WI38 (cell line): ENCODE measurements around the gene TTLL11.
"Not testable (repeated sequence)": the region's sequence is repeated elsewhere in the genome, so short reads cannot be mapped to it uniquely, and the experiment has no call there.

ENCODE experiments used
- H3K4me3 ChIP-seq: 2 replicates; pipeline ENCODE4 v1.5.1; 2011; ENCODE audit warnings: low read depth, mild to moderate bottlenecking, control low read depth, low read length
- CTCF ChIP-seq: IDR thresholded peaks from 2 replicates; pipeline ENCODE4 v1.5.1; 2012; ENCODE audit warnings: low read depth, mild to moderate bottlenecking, control low read depth, low read length

TTLL11 gene

GRCh38 chr9:122119721-122120120 lies 26.6 kb upstream of the TTLL11 start:
- TF ChIP-seq CTCF: no peak
- no peak overlapping the region for H3K4me3 ChIP-seq

GRCh38 chr9:122119166-122119521 lies 26.0 kb upstream of the TTLL11 start:
- TF ChIP-seq CTCF: no peak
- H3K4me3 ChIP-seq: no peak overlapping the region

- TF ChIP-seq CTCF: no peak
- no peak overlapping the region for H3K4me3 ChIP-seq
Measured at GRCh38 chr9:122118343-122119165, 25.4 kb upstream of the TTLL11 start.

DNA sequence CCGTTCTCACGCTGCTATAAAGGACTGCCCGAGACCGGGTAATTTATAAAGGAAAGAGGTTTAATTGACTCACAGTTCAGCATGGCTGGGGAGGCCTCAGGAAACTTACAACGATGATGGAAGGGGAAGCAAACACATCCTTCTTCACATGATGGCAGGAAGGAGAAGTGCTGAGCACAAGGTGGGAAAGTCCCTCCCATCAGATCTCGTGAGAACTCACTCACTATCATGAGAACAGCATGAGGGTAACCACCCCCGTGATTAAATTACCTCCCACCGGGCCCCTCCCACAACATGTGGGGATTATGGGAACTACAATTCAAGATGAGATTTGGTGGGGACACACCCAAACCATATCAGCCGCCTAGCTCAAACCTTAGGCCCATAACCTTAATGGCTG lies 24.1 kb upstream of the TTLL11 start:
- not testable (repeated sequence) for H3K4me3 ChIP-seq

DNA sequence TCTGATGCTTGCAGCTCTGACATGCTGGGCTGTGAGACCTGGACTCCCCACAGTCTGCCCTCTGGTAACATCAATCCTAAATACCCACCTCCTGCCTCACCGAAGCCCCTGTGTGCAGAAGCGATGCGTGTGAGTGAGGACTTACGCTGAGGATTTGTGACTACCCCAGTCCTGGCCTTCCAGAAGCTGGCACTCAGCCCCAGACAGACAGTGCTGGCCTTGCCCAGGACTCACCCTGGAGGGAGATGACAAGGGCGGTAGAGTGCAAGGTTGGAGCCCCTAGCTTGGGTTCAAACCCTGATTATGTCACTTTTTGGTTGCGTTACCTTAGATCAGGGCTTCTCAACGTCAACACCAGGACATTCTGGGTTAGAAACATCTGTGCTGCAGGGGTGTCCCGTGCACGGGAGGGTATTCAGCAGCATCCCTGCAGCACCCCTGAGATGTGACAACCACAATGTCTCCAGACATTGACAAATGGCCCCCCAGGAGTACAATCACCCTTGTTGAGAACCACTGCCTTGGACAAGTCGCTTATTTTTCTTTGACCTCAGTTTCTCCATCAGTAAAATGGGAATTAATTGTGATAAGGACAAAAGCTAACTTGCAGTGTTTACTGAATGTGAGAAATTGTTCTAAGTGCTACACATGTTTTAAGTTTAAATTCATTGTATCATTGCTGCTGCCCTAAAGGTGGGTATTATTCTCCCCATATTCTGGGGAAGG lies 23.5 kb upstream of the TTLL11 start:
- no peak overlapping the region for H3K4me3 ChIP-seq
- TF ChIP-seq CTCF: no peak

DNA sequence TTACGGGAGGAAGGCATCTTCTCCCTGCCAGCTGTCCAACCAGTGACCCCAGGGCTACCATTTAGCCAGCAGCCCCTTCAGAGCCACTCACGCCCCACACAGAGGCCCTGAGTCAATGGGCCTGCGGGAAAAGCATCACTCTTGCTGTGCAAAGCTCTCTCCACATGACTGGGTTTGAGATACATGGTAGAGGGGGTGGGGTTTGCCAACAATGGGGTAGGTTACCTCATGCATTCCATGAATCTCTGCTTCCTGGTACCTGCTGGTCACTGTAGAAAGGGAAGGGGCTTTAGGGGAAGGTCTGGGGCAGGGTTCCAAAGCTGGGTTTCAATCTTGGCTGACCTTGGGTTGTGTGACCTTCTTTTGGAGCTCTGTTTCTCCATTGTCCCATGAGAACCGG lies 22.9 kb upstream of the TTLL11 start:
- TF ChIP-seq CTCF: no peak
- no peak overlapping the region for H3K4me3 ChIP-seq

GRCh38 chr9:122115176-122116035 lies 22.3 kb upstream of the TTLL11 start:
- no peak overlapping the region for H3K4me3 ChIP-seq
- no peak for TF ChIP-seq CTCF
